Stomach (tissue), 9 donors: ENCODE data around the gene MAGI2. TPM values are rescaled to one million over a fixed set of nuclear protein-coding genes. Genes with fewer than 3 reads are reported as not detected.

ENCODE experiments used
- DNase-seq, 2 donors: peaks; one replicate each; pipeline versions ENCODE4 v3.0.0 to v3.0.0-alpha.2; 2013 to 2019
- H3K27ac ChIP-seq, 5 donors: fragments of 200-600 bp in 4 of 5; sonication (generic) in 4 of 5; one replicate each; pipeline ENCODE4 v1.5.1; 2013 to 2019; ENCODE audit warnings: mild to moderate bottlenecking in 1 of 5, moderate library complexity in 1 of 5
- H3K27me3 ChIP-seq, 3 donors: fragments of 200-600 bp; sonication (generic); one replicate each; pipeline ENCODE4 v1.5.1; 2017 to 2019; ENCODE audit warnings: mixed run types in 1 of 3
- H3K36me3 ChIP-seq, 4 donors: fragments of 200-600 bp; sonication (generic); 1 replicate in 3 of 4; 2 replicates in 1 of 4; pipeline ENCODE4 v1.5.1; 2016 to 2019
- H3K4me1 ChIP-seq, 4 donors: fragments of 200-600 bp; sonication (generic); one replicate each; pipeline ENCODE4 v1.5.1; 2016 to 2019
- H3K4me3 ChIP-seq, 4 donors: fragments of 200-600 bp; sonication (generic) in 3 of 4; one replicate each; pipeline ENCODE4 v1.5.1; 2016 to 2019; ENCODE audit warnings: mild to moderate bottlenecking in 1 of 4
- H3K9me3 ChIP-seq, 4 donors: fragments of 200-600 bp; sonication (generic); one replicate each; pipeline ENCODE4 v1.5.1; 2016 to 2019
- EP300 ChIP-seq: sonication (generic); formaldehyde crosslinking; IDR thresholded peaks from one replicate; pipeline ENCODE4 v1.6.1; 2017; ENCODE audit warnings: antibody characterized with exemption
- POLR2A ChIP-seq, 4 donors: fragments of 450-650 bp; IDR thresholded peaks; one replicate each; pipeline ENCODE4 v1.6.1; 2016; ENCODE audit warnings: antibody characterized with exemption in 4 of 4, control low read depth in 2 of 4, mild to moderate bottlenecking in 1 of 4, moderate library complexity in 1 of 4
- POLR2AphosphoS5 ChIP-seq, 3 donors: sonication (generic); formaldehyde crosslinking; IDR thresholded peaks; one replicate each; pipeline ENCODE4 v1.6.1; 2016; ENCODE audit warnings: antibody characterized with exemption in 3 of 3
- WGBS, 5 donors: extraction: QIAGEN DNeasy Blood & Tissue Kit in 3 of 5; methylation state at CpG; one replicate each; pipeline versions ENCODE4 v1.1.5 to v1.1.7; 2013 to 2018; 5-methylcytosine and 5-hydroxymethylcytosine counted together
- intact Hi-C: fragments of 100-400 bp; cut with DNase I; formaldehyde crosslinking; loops from one replicate; pipeline ENCODE4 v1.15.1; 2023; ENCODE audit warnings: low total_unique reads
- polyA plus RNA-seq, 3 donors: library from polyadenylated mRNA; stranded (reverse); fragments of 200-250 nt; gene quantifications; one replicate each; pipeline ENCODE4 v1.2.3, GENCODE V29; 2013
- total RNA-seq, 5 donors: library from RNA; depleted of rRNA; stranded (reverse); fragments of >200 nt; gene quantifications; one replicate each; pipeline versions ENCODE4 v1.1.0 to v1.2.3, GENCODE V29; 2014 to 2016
- TF ChIP-seq, protein P1 (sequence below), 7 experiments: fragments of 450-650 bp in 4 of 7; fragments of 200-600 bp in 3 of 7; sonication (generic) in 3 of 7; IDR thresholded peaks; one replicate each; pipeline ENCODE4 v1.5.1; 2016 to 2019; ENCODE audit warnings: antibody characterized with exemption in 7 of 7, control low read depth in 2 of 7, mild to moderate bottlenecking in 1 of 7
- donor health status: healthy with polysubstance abuse.
- donor health status: Bipolar disorder and iron deficiency.
- donor health status: healthy.

Gene MAGI2
- total and polyA plus RNA-seq, 8 donors, result 0.92 to 53.9 (median 5.8) TPM

GRCh38 chr7:79347351-79347750 lies 106.1 kb downstream of the MAGI2 start:
- TF ChIP-seq POLR2AphosphoS5 (IDR thresholded peaks at IDR 0.05) (no peak), EP300 (no peak), POLR2A (IDR thresholded peaks at IDR 0.05) (no peak)
- TF ChIP-seq, protein P1, sequence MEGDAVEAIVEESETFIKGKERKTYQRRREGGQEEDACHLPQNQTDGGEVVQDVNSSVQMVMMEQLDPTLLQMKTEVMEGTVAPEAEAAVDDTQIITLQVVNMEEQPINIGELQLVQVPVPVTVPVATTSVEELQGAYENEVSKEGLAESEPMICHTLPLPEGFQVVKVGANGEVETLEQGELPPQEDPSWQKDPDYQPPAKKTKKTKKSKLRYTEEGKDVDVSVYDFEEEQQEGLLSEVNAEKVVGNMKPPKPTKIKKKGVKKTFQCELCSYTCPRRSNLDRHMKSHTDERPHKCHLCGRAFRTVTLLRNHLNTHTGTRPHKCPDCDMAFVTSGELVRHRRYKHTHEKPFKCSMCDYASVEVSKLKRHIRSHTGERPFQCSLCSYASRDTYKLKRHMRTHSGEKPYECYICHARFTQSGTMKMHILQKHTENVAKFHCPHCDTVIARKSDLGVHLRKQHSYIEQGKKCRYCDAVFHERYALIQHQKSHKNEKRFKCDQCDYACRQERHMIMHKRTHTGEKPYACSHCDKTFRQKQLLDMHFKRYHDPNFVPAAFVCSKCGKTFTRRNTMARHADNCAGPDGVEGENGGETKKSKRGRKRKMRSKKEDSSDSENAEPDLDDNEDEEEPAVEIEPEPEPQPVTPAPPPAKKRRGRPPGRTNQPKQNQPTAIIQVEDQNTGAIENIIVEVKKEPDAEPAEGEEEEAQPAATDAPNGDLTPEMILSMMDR (IDR thresholded peaks at IDR 0.05), result no peak
- no peaks in the 10 kb centered on the region for H3K27me3 ChIP-seq
- no peak for DNase-seq
- WGBS, 5 donors, result 64 to 71% (median 67%) methylated on average over 3 of the region's 3 CpGs
- intact Hi-C loops, result no loop called here
- no peak overlapping the region for H3K27ac ChIP-seq
- H3K4me1 ChIP-seq, result peaks cover 0 to 3% (median 0%) of the 10 kb centered on the region in 4 donors
- no peak overlapping the region for H3K4me3 ChIP-seq
- no peaks in the 10 kb centered on the region for H3K36me3 ChIP-seq
- H3K9me3 ChIP-seq, result no peaks in the 10 kb centered on the region

DNA sequence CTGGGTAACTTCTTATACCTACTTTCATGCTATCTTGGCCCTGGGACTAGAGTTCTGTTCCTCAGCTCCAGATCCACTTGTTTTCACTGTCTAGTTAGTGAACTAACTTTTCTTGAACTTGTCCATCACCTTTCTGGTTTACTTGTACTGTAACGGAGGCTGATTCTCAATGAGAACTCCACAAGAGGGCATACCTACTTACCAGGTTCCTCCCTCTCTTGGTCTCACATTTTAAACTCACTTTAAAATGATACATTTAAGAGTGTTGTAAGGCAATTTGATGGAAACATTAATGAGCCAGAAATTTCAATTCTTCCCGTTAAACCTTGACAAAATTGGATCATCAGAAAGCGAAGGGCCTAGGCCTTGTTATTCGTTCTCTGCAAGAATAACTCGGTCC lies 111.6 kb downstream of the MAGI2 start:
- Histone ChIP-seq H3K27me3 (no peaks in the 10 kb centered on the region), H3K27ac (no peak overlapping the region), H3K4me3 (no peak overlapping the region), H3K4me1 (no peaks in the 10 kb centered on the region), H3K9me3 (no peaks in the 10 kb centered on the region), H3K36me3 (no peaks in the 10 kb centered on the region)
- 88 to 91% (median 90%) methylated on average over 5 of the region's 5 CpGs for WGBS, 5 donors
- intact Hi-C loops, result no loop called here
- no peak for TF ChIP-seq POLR2A (IDR thresholded peaks at IDR 0.05)
- TF ChIP-seq POLR2AphosphoS5 (IDR thresholded peaks at IDR 0.05), result no peak
- TF ChIP-seq, protein P1 (IDR thresholded peaks at IDR 0.05), result no peak
- TF ChIP-seq EP300, result no peak
- DNase-seq, result peak in 1 of 2 donors; percentile 11

- TF ChIP-seq POLR2AphosphoS5 (IDR thresholded peaks at IDR 0.05) (no peak), POLR2A (IDR thresholded peaks at IDR 0.05) (no peak), EP300 (no peak)
- TF ChIP-seq, protein P1 (IDR thresholded peaks at IDR 0.05), result no peak
- Histone ChIP-seq H3K27me3 (no peaks in the 10 kb centered on the region), H3K4me3 (no peak overlapping the region), H3K36me3 (no peaks in the 10 kb centered on the region), H3K9me3 (no peaks in the 10 kb centered on the region), H3K27ac (no peak overlapping the region), H3K4me1 (no peaks in the 10 kb centered on the region)
- DNase-seq, result no peak
- intact Hi-C loops, result no loop called here
Observed at GRCh38 chr7:79340212-79340611, 113.3 kb downstream of the MAGI2 start.

DNA sequence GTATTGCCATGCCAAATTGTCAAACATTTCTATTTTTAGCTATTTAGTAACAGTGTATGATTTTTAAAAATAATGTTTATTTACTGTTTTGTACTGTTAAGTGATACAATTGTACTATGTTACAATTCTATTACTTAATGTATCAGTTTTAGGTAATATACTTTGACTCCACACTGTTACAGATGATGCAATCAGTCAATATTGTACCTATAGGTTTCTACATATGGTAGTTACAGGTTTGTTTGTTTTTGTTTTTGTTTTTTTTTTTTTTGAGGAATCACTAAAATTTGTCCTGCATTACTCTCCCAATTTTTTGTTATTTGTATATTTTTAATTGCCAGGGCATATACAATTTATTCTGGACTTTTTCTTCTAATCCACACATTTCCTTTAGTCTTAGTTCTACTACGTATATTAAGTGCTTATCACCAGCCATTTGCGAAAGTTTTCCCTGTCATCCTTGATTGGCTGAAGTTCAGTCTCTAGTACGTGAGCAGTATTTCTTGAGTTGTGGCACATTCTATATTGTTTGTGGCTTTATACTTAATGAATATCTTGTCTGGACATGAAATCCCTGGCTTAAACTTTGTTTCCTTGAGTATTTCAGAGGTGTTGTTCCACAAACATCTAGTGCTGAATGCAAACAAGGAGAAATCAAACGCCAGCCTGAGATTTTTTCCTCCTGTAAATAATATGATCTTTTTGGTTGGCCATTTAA lies 114.1 kb downstream of the MAGI2 start:
- Histone ChIP-seq H3K27ac (no peak overlapping the region), H3K4me1 (no peaks in the 10 kb centered on the region), H3K4me3 (no peak overlapping the region), H3K36me3 (no peaks in the 10 kb centered on the region), H3K27me3 (no peaks in the 10 kb centered on the region), H3K9me3 (no peaks in the 10 kb centered on the region)
- TF ChIP-seq EP300 (no peak), POLR2A (IDR thresholded peaks at IDR 0.05) (no peak), POLR2AphosphoS5 (IDR thresholded peaks at IDR 0.05) (no peak)
- TF ChIP-seq, protein P1 (IDR thresholded peaks at IDR 0.05), result no peak
- DNase-seq, result no peak
- 82 to 88% (median 86%) methylated on average over 4 of the region's 4 CpGs for WGBS, 5 donors
- intact Hi-C loops, result no loop called here
